Tibial nerve (tissue), 3 donors: ENCODE measurements around the gene CPSF2.

Experiments
- POLR2A ChIP-seq, 2 donors: fragments of 450-650 bp; IDR thresholded peaks; one replicate each; pipeline ENCODE4 v1.6.1; 2017; ENCODE audit warnings: antibody characterized with exemption in 2 of 2, mild to moderate bottlenecking in 2 of 2, moderate library complexity in 2 of 2
- TF ChIP-seq, protein P1 (sequence below), 5 experiments: fragments of 200-600 bp in 3 of 5; fragments of 450-650 bp in 2 of 5; sonication (generic) in 3 of 5; IDR thresholded peaks; one replicate each; pipeline ENCODE4 v1.5.1; 2016 to 2019; ENCODE audit warnings: antibody characterized with exemption in 5 of 5, mild to moderate bottlenecking in 3 of 5, moderate library complexity in 2 of 5

DNA sequence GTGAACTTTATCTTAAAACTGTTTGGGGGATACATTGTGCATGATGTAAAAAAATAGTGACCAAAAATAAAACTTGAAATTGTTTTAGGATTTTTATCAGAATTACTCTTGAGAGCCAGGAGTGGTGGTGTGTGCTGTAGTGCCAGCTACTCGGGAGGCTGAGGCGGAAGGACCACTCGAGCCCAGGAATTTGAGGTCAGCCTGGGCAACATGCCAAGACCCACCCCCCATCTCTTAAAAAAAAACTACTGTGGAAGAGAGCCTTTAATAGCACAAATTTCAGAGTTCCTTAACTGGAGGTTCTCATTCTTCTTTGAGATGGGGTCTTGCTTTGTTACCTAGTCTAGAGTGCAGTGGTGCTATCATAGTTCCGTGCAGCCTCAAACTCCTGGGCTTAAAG lies 21.5 kb downstream of the CPSF2 start:
- TF ChIP-seq, protein P1, sequence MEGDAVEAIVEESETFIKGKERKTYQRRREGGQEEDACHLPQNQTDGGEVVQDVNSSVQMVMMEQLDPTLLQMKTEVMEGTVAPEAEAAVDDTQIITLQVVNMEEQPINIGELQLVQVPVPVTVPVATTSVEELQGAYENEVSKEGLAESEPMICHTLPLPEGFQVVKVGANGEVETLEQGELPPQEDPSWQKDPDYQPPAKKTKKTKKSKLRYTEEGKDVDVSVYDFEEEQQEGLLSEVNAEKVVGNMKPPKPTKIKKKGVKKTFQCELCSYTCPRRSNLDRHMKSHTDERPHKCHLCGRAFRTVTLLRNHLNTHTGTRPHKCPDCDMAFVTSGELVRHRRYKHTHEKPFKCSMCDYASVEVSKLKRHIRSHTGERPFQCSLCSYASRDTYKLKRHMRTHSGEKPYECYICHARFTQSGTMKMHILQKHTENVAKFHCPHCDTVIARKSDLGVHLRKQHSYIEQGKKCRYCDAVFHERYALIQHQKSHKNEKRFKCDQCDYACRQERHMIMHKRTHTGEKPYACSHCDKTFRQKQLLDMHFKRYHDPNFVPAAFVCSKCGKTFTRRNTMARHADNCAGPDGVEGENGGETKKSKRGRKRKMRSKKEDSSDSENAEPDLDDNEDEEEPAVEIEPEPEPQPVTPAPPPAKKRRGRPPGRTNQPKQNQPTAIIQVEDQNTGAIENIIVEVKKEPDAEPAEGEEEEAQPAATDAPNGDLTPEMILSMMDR (IDR thresholded peaks at IDR 0.05): no peak
- TF ChIP-seq POLR2A (IDR thresholded peaks at IDR 0.05): no peak
